Hematopoietic multipotent progenitor cell treated with erythropoietin and hydrocortisone succinate and interleukin-3 and kit ligand, for 4 days (in vitro differentiated cells): ENCODE data around the gene MED12L.

Experiments used
- DNase-seq: peaks from one replicate; pipeline ENCODE4 v3.0.0-alpha.2; 2015

The MED12L gene

DNA sequence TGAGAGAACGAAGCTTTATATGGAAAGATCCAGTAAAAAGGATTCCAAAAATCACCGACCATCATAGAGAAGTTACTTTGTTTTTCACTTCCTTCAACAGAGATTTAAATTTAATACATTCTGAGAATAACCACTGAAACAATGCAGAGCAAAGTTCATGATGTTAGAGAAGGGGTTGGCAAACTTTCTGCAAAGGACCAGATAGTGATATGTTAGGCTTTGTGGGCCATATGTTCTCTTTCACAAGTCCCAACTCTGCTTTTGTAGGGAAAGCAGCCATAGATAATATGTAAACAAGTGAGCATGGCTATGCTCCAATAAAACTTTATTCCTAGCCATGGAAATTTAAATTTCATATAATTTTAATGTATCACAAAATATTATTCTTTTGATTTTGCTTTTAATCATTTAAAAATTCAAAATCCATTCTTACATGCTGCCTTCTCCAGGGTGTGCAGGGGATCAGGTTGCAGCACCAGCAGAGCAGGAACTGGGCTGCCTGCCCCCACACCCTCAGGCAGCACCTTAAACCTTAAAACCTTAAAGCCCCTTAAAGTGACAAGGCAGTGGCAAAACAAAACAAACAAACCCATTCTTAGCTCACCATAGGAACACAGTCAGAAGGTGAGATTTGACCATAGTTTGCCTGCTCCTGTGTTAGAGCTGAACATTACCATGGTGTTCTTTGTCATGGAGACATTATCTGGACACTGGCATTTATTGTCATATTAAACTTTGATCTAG, 392.3 kb downstream of the MED12L start:
- DNase-seq: no peak

DNA sequence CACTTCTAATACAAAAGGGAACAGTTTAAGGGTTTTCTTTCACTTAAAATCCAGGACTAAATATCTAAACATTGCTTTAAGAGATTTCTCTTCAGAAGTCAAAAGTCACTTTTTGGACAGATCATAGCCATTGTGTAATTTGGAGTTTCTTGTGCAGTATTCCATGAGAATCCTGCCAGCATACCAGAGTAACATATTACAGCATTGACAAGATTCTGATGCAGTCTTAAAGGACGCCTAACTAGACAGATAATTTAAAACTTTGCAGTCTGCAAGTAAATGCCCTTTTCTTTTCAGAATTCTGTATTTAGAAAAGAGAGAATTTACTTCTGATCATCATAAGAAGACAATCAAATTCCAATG, 392.9 kb downstream of the MED12L start:
- no peak for DNase-seq

DNA sequence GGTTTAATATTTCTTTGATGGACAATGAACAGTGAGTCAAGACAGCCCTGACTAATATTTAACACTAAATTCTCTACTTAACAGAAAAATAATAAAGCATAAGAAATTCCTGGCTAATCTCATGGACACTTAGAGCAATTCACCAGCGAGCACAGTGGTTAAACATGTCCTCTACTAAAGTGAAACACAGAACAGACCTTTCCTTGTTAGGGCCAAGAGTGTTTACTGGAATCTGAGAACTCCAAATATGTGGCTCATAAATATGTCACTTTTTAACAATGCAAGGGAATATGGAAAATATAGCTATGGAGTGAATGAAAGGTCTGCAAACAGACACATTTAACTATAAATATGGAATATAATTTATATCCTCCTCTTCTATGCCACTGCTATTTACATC, 394.0 kb downstream of the MED12L start:
- DNase-seq: no peak

DNA sequence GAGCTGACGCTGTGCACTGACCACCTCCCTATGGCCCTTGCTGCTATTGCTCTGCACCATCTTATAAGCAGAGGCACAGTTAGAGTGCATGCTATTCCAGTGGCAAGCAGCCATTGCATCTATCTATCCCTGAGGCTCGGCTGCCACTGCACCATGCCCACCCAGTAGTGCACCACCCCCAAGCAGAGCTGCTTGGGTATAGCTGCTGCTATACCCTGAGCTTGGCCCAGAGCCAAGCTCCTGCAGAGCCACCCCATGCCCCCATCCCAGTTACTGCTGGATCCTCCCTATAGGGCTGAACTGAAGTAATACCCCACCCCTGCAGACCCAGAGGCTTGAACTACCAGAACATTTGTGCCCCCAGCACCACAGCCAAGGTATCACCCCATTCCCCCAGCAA, 395.0 kb downstream of the MED12L start:
- DNase-seq: no peak

DNA sequence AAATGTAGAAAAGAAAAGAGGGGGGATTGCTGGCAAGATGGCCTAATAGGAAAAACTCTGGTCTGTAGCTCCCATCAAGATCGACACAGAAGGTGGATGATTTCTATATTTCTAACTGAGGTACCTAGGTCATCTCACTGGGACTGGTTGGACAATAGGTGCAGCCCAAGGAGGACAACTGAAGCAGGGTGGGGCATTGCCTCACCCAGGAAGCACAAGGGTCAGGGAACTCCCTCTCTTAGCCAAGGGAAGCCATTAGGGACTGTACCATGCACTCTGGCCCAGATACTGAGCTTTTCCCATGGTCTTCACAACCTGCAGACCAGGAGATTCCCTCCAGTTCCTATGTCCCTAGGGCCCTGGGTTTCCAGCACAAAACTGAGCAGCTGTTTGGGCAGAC, 398.0 kb downstream of the MED12L start:
- DNase-seq: no peak

DNA sequence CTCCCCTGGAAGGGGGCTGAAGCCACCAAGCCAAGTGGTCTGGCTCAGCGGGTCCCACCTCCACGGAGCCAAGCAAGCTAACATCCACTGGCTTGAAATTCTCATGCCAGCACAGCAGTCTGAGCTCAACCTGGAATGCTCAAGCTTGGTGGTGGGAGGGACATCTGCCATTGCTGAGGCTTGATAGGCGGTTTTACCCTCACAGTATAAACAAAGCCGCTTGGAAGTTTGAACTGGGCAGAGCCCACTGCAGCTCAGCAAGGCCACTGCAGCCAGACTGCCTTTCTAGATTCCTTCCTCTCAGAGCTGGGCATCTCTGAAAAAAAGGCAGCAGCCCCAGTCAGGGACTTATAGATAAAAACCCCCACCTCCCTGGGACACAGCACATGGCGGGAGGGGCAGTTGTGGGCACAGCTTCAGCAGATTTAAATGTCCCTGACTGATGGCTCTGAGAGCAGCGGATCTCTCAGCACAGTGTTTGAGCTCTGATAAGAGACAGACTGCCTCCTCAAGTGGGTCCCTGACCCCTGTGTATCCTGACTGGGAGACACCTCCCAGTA, 398.6 kb downstream of the MED12L start:
- peak; percentile 83 for DNase-seq
